Stimulated activated CD4-positive, alpha-beta T cell treated with anti-CD3 and anti-CD28 coated beads, Interleukin-1b, Interleukin-23, amount 100 ng/mL, for 48 hours (primary cell): ENCODE data around the gene CXCL8.

Source experiments
- DNase-seq: peaks from one replicate; pipeline ENCODE4 v3.0.0-alpha.2; 2020

Gene CXCL8

DNA sequence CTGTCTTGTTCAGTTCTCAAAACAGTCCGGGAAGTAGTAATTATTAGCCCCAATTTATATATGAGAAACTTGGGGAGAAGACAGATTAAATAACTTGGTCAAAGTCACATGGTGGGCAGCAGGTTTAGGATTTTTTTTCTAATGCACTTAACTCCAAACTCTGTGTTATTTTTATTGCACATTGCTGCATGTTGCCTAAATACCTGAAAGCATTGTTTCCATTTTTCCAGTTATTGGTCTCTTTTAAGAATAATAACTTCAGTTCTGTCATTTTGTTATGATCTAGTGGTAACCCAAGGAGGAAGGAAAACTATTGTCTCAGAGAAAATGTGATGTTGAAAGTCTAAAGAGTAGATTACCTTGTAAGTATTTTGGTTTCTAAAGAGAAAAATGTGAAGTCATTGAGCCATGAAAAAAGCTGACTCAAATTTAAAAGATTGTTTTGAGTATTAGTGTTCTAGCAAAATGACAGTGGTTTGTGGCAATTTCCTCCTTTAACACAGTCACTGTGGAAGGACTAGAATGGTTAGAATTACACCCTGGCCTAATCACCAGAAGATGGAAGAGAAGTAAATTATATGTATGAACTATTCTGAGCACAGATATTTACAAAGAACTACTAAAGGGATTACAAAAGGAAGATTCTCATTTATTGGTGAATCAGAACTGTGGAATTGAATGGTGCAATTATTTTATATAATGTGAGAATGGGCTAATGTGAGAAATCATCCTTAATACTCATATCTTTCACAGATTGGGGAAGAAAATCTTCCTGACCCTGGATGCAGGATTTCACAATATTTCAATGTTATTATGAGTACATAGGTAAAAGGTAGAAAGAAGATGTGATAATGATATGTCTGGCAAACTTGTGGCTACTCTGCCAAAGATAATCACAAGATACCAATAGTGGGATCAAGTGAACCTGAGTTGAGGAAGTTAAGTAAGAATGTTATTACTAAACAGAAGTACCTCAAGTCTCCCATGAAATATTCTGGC, 21.7 kb upstream of the CXCL8 start:
- DNase-seq: no peak

DNA sequence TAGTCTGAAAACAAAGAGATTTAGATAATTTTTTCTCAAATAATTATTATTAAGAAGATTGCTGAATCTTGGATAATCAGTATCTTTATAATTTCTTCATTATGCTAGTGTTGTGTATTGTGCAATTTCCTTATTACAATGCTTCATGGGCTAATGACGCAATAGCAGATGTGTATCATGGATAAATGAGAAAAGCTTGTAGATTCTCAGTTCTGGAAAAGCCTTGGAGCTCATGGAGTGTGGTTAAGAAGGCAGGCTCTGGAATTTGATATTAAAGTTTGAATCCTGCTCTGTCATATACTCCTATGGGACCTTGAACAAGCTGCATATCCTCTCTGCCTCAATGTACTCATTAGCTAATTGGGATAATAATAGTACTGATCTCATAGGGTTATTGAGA, 18.9 kb upstream of the CXCL8 start:
- no peak for DNase-seq

GRCh38 chr4:73721909-73722308, 18.5 kb upstream of the CXCL8 start:
- DNase-seq: no peak

GRCh38 chr4:73723023-73723422, 17.3 kb upstream of the CXCL8 start:
- DNase-seq: no peak

GRCh38 chr4:73723928-73724327, 16.4 kb upstream of the CXCL8 start:
- no peak for DNase-seq

DNA sequence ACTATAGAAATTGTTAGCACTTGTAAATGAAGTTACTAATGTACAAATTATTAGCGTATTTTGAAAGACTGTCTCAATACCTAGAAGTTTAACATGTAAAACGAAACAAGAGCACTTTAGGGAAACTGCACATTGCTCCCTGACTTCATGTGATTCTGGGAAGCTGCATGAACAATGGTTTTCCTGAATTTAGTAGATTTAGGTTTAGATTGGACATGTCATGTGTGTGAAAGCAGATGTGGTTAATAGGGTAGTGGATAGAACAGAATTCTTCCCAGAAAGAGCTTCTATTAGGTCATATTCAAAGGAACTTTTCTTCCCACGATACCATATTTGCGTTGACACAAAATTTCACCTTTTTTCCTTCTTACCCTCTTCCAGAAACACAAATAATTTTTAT, 14.9 kb upstream of the CXCL8 start:
- no peak for DNase-seq

DNA sequence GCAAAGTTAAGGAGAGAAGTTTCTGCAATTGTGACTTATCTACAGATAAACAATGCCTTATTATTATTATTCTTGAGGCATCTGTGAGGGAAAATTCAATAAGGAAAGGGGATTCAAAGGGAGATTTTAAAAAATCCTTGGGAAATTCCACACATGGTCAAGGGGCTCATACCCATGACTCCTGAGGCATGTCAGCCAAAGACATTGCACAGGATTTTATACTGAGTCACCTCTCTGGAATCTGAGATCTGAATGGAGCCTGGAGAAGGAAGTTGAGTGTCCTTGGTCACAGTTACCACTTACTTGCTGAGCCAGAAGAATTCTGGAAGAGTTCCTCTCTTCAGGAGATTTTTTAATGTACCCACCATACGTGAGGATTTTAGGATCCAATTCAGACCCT, 14.4 kb upstream of the CXCL8 start:
- no peak for DNase-seq

DNA sequence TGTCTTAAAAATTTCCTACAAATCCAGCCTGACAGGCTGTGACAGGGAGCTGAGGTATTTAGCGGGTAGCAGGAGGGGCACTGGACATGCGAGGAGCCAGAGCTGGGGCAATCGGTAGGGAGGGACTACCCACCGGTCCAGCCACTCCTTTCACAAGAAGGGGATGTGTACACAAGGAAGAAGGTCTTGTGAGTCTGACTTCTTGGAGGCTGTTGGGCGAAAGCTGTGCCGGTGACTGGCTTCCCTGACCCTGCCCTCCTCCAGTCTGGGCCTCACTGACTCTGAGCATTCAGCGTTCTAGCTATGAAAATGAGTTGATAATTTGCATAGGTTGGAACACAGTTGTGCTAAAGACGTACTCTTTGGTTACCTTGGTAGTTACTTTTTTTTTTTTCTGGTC, 12.7 kb upstream of the CXCL8 start:
- DNase-seq: no peak

DNA sequence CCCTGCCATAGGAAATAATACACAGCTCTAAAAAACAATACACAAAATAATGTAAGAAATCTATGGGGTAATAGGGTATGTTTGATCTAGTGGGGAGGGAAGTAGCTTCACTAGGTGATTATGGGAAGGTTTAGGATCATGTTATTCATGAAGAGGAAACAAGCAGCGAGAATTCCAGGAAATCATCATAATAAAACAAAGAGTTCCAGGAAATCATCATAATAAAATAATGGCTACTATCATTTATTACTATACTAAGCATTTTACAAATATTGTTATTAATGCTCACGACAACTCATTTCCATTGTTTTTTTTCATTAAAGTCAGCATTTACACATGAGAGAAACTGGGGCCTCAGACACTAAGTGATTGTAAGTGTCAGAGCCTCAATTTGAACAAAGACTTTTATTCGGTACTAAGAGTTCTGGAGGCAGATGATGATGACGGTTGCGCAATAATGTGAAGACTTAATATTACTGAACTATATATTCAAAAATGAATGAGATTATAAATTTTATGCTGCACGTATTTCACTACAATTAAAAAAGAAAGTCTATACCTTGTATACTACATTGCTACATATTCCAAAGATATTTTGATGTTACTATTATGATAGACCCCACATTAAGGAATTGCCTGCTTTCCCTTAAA, 12.2 kb upstream of the CXCL8 start:
- DNase-seq: no peak

- DNase-seq: no peak
Observed at GRCh38 chr4:73729534-73730165, 10.7 kb upstream of the CXCL8 start.

DNA sequence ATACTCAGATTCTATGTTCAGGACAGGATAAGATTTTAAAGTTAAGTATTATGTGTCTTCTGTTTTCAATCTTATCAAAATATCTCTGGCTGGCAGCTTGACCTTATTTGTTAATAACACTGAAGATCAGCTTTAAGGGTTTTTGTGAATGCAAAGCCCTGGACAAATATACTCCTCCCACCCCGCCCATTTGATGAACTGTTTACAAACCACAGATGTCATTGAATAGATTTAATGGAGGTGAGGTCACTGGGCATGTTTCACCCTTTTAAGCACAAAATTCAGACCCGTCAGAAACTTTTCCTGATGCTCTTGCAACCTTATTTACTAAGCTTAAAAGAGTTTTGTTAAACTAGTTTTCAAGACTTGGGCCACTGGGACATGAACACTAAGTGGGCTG, 10.1 kb upstream of the CXCL8 start:
- no peak for DNase-seq

DNA sequence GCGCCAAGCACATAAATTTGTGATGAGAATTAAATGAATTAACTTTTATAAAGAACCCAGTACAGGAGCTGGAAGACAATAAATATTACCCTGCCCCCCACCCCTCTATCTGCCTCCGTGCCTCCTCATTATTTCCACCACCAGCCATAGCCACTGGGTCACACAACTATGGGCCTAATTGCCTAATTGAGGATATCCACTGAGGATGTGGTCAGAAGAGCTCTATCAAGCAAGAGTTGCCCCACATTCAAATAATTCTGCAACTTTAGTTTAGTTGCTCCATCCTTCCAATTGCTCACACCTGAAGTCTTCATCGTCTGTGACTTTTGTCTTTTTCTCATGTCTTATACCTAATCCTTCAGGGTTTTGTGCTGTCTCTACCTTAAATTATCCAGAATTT, 9.5 kb upstream of the CXCL8 start:
- DNase-seq: no peak

DNA sequence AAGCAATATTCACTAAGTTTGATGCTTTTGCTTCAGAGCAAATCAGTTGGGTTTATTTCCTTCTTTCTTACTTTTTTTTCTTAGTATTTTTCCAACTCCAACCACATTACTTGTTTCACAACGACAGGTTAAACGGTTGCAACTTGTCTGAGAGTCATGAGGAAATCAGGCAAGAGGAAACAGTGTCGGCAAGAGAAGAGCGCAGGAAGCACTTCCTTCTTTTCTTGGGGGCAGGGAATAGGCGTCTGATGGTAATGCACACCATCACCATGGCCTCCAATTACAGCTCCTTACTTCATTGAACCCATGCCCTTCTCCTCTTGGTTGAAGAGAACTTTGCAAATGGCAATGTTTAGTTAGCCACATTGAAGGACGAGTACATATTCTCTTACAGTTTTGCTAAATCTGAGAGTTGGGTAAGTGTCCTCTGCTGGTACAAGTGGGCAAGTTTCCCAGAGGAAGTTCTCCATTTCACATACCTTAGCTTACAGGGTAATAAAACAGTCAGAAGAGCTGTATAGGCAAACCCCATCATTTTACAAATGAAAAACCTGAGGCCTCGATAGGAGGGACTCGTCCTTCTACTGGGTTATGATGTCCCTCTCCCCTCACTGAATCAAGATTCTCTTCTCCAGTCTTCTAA, 8.3 kb upstream of the CXCL8 start:
- no peak for DNase-seq

GRCh38 chr4:73732759-73733431, 7.5 kb upstream of the CXCL8 start:
- DNase-seq: no peak

- no peak for DNase-seq
Observed at GRCh38 chr4:73734530-73735001, 5.8 kb upstream of the CXCL8 start.

DNA sequence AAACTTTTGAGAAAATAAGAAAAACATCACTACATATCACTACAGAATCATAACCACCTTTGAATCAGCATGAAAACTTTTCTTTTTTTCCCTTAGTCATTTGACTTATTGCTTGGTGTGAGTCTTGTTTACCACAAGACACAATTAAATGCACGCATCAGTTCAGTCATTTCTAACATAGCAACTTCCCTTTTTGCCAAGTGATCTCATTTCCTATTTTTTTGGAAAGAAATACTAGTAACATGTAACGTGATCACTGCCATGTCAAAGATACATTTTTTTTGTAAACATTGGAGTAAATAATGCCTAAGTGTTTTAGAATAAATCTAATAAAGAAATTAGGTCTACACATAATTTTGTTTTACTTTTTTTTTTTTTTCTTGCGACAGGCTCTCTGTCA, 5.1 kb upstream of the CXCL8 start:
- DNase-seq: no peak

- DNase-seq: no peak
Observed at GRCh38 chr4:73741031-73741749, 821 bp downstream of the CXCL8 start.

DNA sequence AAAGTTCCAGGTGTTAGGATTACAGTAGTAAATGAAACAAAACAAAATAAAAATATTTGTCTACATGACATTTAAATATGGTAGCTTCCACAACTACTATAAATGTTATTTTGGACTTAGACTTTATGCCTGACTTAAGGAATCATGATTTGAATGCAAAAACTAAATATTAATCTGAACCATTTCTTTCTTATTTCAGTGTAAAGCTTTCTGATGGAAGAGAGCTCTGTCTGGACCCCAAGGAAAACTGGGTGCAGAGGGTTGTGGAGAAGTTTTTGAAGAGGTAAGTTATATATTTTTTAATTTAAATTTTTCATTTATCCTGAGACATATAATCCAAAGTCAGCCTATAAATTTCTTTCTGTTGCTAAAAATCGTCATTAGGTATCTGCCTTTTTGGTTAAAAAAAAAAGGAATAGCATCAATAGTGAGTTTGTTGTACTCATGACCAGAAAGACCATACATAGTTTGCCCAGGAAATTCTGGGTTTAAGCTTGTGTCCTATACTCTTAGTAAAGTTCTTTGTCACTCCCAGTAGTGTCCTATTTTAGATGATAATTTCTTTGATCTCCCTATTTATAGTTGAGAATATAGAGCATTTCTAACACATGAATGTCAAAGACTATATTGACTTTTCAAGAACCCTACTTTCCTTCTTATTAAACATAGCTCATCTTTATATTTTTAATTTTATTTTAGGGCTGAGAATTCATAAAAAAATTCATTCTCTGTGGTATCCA, 1.6 kb downstream of the CXCL8 start:
- DNase-seq: no peak

DNA sequence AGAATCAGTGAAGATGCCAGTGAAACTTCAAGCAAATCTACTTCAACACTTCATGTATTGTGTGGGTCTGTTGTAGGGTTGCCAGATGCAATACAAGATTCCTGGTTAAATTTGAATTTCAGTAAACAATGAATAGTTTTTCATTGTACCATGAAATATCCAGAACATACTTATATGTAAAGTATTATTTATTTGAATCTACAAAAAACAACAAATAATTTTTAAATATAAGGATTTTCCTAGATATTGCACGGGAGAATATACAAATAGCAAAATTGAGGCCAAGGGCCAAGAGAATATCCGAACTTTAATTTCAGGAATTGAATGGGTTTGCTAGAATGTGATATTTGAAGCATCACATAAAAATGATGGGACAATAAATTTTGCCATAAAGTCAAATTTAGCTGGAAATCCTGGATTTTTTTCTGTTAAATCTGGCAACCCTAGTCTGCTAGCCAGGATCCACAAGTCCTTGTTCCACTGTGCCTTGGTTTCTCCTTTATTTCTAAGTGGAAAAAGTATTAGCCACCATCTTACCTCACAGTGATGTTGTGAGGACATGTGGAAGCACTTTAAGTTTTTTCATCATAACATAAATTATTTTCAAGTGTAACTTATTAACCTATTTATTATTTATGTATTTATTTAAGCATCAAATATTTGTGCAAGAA, 2.3 kb downstream of the CXCL8 start:
- DNase-seq: no peak

GRCh38 chr4:73743281-73743680, 2.9 kb downstream of the CXCL8 start:
- no peak for DNase-seq

DNA sequence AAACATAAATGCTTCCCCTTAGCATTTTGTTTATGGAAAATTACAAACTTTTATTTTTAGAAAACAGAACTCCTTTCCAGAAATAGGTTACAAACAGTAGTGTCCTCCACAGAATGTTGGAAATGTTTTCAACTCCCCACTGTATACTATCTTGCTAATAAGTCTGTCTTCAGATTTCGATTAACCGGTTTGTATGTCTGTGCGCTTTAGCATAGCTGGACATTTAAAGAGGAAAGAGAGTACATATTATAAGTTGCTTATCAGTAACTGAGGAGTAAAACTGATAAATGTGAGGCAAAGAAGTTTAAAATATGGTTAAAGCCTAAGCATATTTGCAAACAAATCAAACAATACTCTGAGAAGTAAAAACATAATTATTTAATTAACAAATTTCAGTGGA, 3.4 kb downstream of the CXCL8 start:
- DNase-seq: no peak
